Endothelial cell of umbilical vein (primary cell): ENCODE data around the gene TP53AIP1. TPM values are rescaled to one million over a fixed set of nuclear protein-coding genes. Genes with fewer than 3 reads are reported as not detected.

Experiments used
- BruUV-seq: library from RNA; stranded (reverse); fragments of 400-500 nt; replicated peaks from 2 replicates; lab custom pipeline; 2021; lab: Mats Ljungman, UMichigan
- CTCF ChIA-PET: fragments of 300-600, 350-600 bp; sonication (Branson Sonifier 250); formaldehyde crosslinking; loops from one replicate; lab custom pipeline; 2021; ENCODE audit warnings: antibody characterized with exemption, inconsistent platforms; lab: Charles Lee
- POLR2A ChIA-PET: fragments of 300-600, 350-600 bp; sonication (Branson Sonifier 250); formaldehyde crosslinking; loops from one replicate; lab custom pipeline; 2021; ENCODE audit warnings: antibody characterized with exemption, inconsistent platforms; lab: Charles Lee
- DNase-seq: peaks from one replicate; pipeline ENCODE4 v3.0.0-alpha.2; 2011; ENCODE audit warnings: low read depth, low spot score
- FAIRE-seq: peaks from 2 replicates; lab custom pipeline; 2011; peaks lifted over from hg19 to GRCh38; lab: Jason Lieb, UNC
- H2AFZ ChIP-seq: 2 replicates; pipeline ENCODE4 v1.6.0; 2012; ENCODE audit warnings: low read depth, low read length, control low read depth, inconsistent platforms
- H3K27ac ChIP-seq: 2 replicates; pipeline ENCODE4 v1.5.1; 2011; ENCODE audit warnings: low read depth, mild to moderate bottlenecking, control low read depth, low read length, moderate library complexity; ENCODE audit not compliant: insufficient read depth
- H3K27me3 ChIP-seq, 2 experiments: 2 replicates each; pipeline versions ENCODE4 v1.6.0 to v1.6.1; 2011; ENCODE audit warnings: low read length in 2 of 2, mixed read lengths in 1 of 2; ENCODE audit not compliant: control insufficient read depth in 2 of 2, insufficient read depth in 2 of 2
- H3K36me3 ChIP-seq, 2 experiments: 2 replicates in 1 of 2; 3 replicates in 1 of 2; pipeline ENCODE4 v1.5.1; 2011; ENCODE audit warnings: low read length in 2 of 2, mild to moderate bottlenecking in 1 of 2, moderate library complexity in 1 of 2; ENCODE audit not compliant: control insufficient read depth in 2 of 2, insufficient read depth in 2 of 2; ENCODE audit errors: extremely low read depth in 1 of 2
- H3K4me1 ChIP-seq: 3 replicates; pipeline ENCODE4 v1.5.1; 2011; ENCODE audit warnings: mild to moderate bottlenecking, low read length; ENCODE audit not compliant: control insufficient read depth, insufficient read depth; ENCODE audit errors: extremely low read depth
- H3K4me2 ChIP-seq: 2 replicates; pipeline ENCODE4 v1.6.1; 2011; ENCODE audit warnings: low read length, control low read depth, mixed read lengths; ENCODE audit not compliant: insufficient read depth
- H3K4me3 ChIP-seq, 3 experiments: fragments of 200-600 bp in 1 of 3; sonication (generic), shearing (Covaris generic) in 1 of 3; replicated peaks in 1 of 3; 2 replicates each; pipeline ENCODE4 v1.5.1; 2011 to 2016; ENCODE audit warnings: control low read depth in 3 of 3, low read length in 3 of 3, mild to moderate bottlenecking in 2 of 3, inconsistent platforms in 1 of 3, low read depth in 1 of 3, moderate library complexity in 1 of 3; ENCODE audit not compliant: insufficient read depth in 1 of 3
- H3K79me2 ChIP-seq: 2 replicates; pipeline ENCODE4 v1.6.0; 2012; ENCODE audit warnings: low read length, inconsistent platforms; ENCODE audit not compliant: control insufficient read depth, insufficient read depth
- H3K9ac ChIP-seq: replicated peaks from 2 replicates; pipeline ENCODE3; 2011; ENCODE audit warnings: low read length, control low read depth; ENCODE audit not compliant: insufficient read depth; ENCODE audit errors: extremely low read depth
- H3K9me1 ChIP-seq: replicated peaks from 3 replicates; pipeline ENCODE4 v1.6.0; 2011; ENCODE audit warnings: mild to moderate bottlenecking, low read length; ENCODE audit not compliant: control insufficient read depth, insufficient read depth; ENCODE audit errors: extremely low read depth
- H3K9me3 ChIP-seq: replicated peaks from 2 replicates; pipeline ENCODE4 v1.5.1; 2012; ENCODE audit warnings: low read length, inconsistent platforms; ENCODE audit not compliant: control insufficient read depth, insufficient read depth
- H4K20me1 ChIP-seq: replicated peaks from 2 replicates; pipeline ENCODE3; 2011; ENCODE audit warnings: mild to moderate bottlenecking, low read length; ENCODE audit not compliant: control insufficient read depth, insufficient read depth; ENCODE audit errors: extremely low read depth
- CTCF ChIP-seq, 2 donors: IDR thresholded peaks; 1 replicate in 1 of 2; 2 replicates in 1 of 2; pipeline ENCODE4 v1.5.1; 2011; ENCODE audit warnings: low read length in 2 of 2, mild to moderate bottlenecking in 2 of 2, moderate library complexity in 2 of 2, control low read depth in 1 of 2, inconsistent platforms in 1 of 2, low read depth in 1 of 2; ENCODE audit not compliant: insufficient read depth in 1 of 2; ENCODE audit errors: extremely low read depth in 1 of 2
- EZH2 ChIP-seq: IDR thresholded peaks from 2 replicates; pipeline ENCODE4 v1.6.1; 2012; ENCODE audit warnings: borderline replicate concordance, low read depth, mild to moderate bottlenecking, moderate library complexity, low read length, inconsistent platforms; ENCODE audit not compliant: severe bottlenecking
- FOS ChIP-seq: IDR thresholded peaks from 2 replicates; pipeline ENCODE4 v1.6.1; 2011; ENCODE audit warnings: mild to moderate bottlenecking, low read length, moderate library complexity, borderline replicate concordance; ENCODE audit not compliant: insufficient read depth
- GATA2 ChIP-seq: IDR thresholded peaks from 2 replicates; pipeline ENCODE4 v1.7.0; 2011; ENCODE audit warnings: low read depth, mild to moderate bottlenecking, moderate library complexity, mixed read lengths, low read length; ENCODE audit not compliant: insufficient read length, insufficient read depth
- JUN ChIP-seq: IDR thresholded peaks from 2 replicates; pipeline ENCODE4 v1.6.1; 2011; ENCODE audit warnings: borderline replicate concordance, low read depth; ENCODE audit not compliant: insufficient read length, insufficient read depth
- MAX ChIP-seq: IDR thresholded peaks from 2 replicates; pipeline ENCODE4 v1.6.1; 2011; ENCODE audit not compliant: insufficient read depth, insufficient read length
- MYC ChIP-seq: IDR thresholded peaks from one replicate; pipeline ENCODE4 v1.6.1; 2011; ENCODE audit warnings: mild to moderate bottlenecking, low read depth, low read length
- POLR2A ChIP-seq: IDR thresholded peaks from 2 replicates; pipeline ENCODE4 v1.6.1; 2012; ENCODE audit warnings: low read depth, mild to moderate bottlenecking, control low read depth, low read length
- POLR2AphosphoS5 ChIP-seq: IDR thresholded peaks from 2 replicates; pipeline ENCODE4 v1.6.1; 2012; ENCODE audit warnings: low read depth, mild to moderate bottlenecking, control low read depth, low read length, moderate library complexity; ENCODE audit not compliant: insufficient read depth
- dilution Hi-C: fragments of 300-500 bp; cut with MboI; formaldehyde crosslinking; loops from one replicate; pipeline ENCODE4 v1.15.0; 2019; ENCODE audit warnings: low sequenced_read_pairs; ENCODE audit not compliant: extremely low pct_ligation_motif_present
- intact Hi-C: fragments of 100-400 bp; cut with micrococcal nuclease; formaldehyde crosslinking; loops from one replicate; pipeline ENCODE4 v1.10.0; 2022
- polyA plus RNA-seq, 4 experiments: library from polyadenylated mRNA; depleted of rRNA in 3 of 4; stranded (reverse) in 3 of 4; unstranded in 1 of 4; fragments of >200 nt; gene quantifications; 2 replicates each; pipeline versions ENCODE4 v1.2.1 to v1.2.3, GENCODE V29; 2011 to 2012; ENCODE audit warnings: missing spikeins in 1 of 4
- total RNA-seq: library from RNA; stranded (reverse); gene quantifications from 2 replicates; pipeline ENCODE4 v1.2.3, GENCODE V29; 2021

Gene TP53AIP1
- total and polyA plus RNA-seq, 2 donors (not counting 3 experiments of a cell fraction or from before 2014, with no cell fraction given), result not detected

GRCh38 chr11:128908391-128909246 lies 34.1 kb downstream of the TP53AIP1 start:
- Histone ChIP-seq H3K27me3 (peaks cover 4 to 11% of the 10 kb centered on the region in 2 experiments), H4K20me1 (no peaks in the 10 kb centered on the region), H3K9me1 (no peaks in the 10 kb centered on the region), H3K4me2 (peak overlapping the region; percentile 77), H3K27ac (peak overlapping the region; percentile 25), H3K36me3 (no peaks in the 10 kb centered on the region), H3K9me3 (no peaks in the 10 kb centered on the region), H2AFZ (peak overlapping the region; percentile 36), H3K4me3 (peak overlapping the region in 1 of 3 experiments; percentile 10), H3K9ac (no peak overlapping the region), H3K79me2 (no peaks in the 10 kb centered on the region), H3K4me1 (peaks cover 17% of the 10 kb centered on the region)
- dilution Hi-C loops, result no loop called here
- BruUV-seq, result no TSS peak
- FAIRE-seq (peak; percentile 94), DNase-seq (peak; percentile 92)
- ChIA-PET CTCF (interaction anchor here (1.1 to 10.7 kb wide), 9 partner anchors 14 to 423 kb away, joined by 3 to 141 read pairs (median 5); partner anchors contain the start of gene KCNJ5), POLR2A (interaction anchor here (1.0 kb wide), 1 partner anchor 48 kb away, joined by 4 read pairs; no protein-coding TSS in a partner anchor)
- TF ChIP-seq POLR2AphosphoS5 (peak; percentile 47), CTCF (IDR thresholded peaks at IDR 0.05; ENCODE audit: extremely low read depth in 1 of 2, insufficient read depth in 1 of 2, low read depth in 1 of 2, low read length in 2 of 2) (no peak), GATA2 (peak; percentile 81), MAX (no peak), MYC (no peak), EZH2 (no peak), FOS (peak; percentile 73), POLR2A (peak; percentile 10), JUN (peak; percentile 79)
- intact Hi-C loops, result loop anchor here (1.0 kb wide), 2 partner anchors 24 to 56 kb away; no protein-coding TSS in a partner anchor
